Amygdala (tissue), 56 donors: Measurements from ENCODE around the gene PAK5.

ENCODE experiments used
- DNase-seq, 56 donors: peaks; one replicate each; lab custom pipeline; 2025; lab: John Stamatoyannopoulos, UW

PAK5 gene

GRCh38 chr20:9792674-9793073 lies 46.2 kb downstream of the PAK5 start:
- DNase-seq: no peak

GRCh38 chr20:9789131-9789530 lies 49.7 kb downstream of the PAK5 start:
- DNase-seq: no peak

- DNase-seq: no peak
These were observed 63.7 kb downstream of the PAK5 start for GRCh38 chr20:9775176-9775575.

GRCh38 chr20:9769954-9770353 lies 68.9 kb downstream of the PAK5 start:
- no peak for DNase-seq

- DNase-seq: no peak
These were observed 77.4 kb downstream of the PAK5 start for GRCh38 chr20:9761476-9761875.

GRCh38 chr20:9759392-9759791 lies 79.5 kb downstream of the PAK5 start:
- no peak for DNase-seq

GRCh38 chr20:9758752-9759151 lies 80.1 kb downstream of the PAK5 start:
- no peak for DNase-seq

- DNase-seq: no peak
These were observed 82.2 kb downstream of the PAK5 start for GRCh38 chr20:9756660-9757059.

- no peak for DNase-seq
These were observed 83.6 kb downstream of the PAK5 start for GRCh38 chr20:9755301-9755700.

- no peak for DNase-seq
These were observed 94.3 kb downstream of the PAK5 start for GRCh38 chr20:9744551-9744950.

GRCh38 chr20:9743871-9744270 lies 95.0 kb downstream of the PAK5 start:
- DNase-seq: no peak

GRCh38 chr20:9742821-9743220 lies 96.1 kb downstream of the PAK5 start:
- DNase-seq: no peak

GRCh38 chr20:9741996-9742395 lies 96.9 kb downstream of the PAK5 start:
- no peak for DNase-seq

GRCh38 chr20:9740486-9740885 lies 98.4 kb downstream of the PAK5 start:
- DNase-seq: no peak

- no peak for DNase-seq
These were observed 98.9 kb downstream of the PAK5 start for GRCh38 chr20:9739991-9740390.

GRCh38 chr20:9736373-9736772 lies 102.5 kb downstream of the PAK5 start:
- no peak for DNase-seq

GRCh38 chr20:9723501-9724202 lies 115.2 kb downstream of the PAK5 start:
- peak in 2 of 56 donors; percentile 2 to 5 for DNase-seq

GRCh38 chr20:9711872-9712271 lies 127.0 kb downstream of the PAK5 start:
- DNase-seq: no peak

GRCh38 chr20:9710685-9711084 lies 128.2 kb downstream of the PAK5 start:
- DNase-seq: no peak

GRCh38 chr20:9705722-9706476 lies 133.0 kb downstream of the PAK5 start:
- DNase-seq: no peak

- no peak for DNase-seq
These were observed 139.7 kb downstream of the PAK5 start for GRCh38 chr20:9699181-9699580.

- peak in 1 of 56 donors; percentile 8 for DNase-seq
These were observed 149.8 kb downstream of the PAK5 start for GRCh38 chr20:9689041-9689440.
